Measurements from ENCODE around the gene NCOA5. TPM values are rescaled to one million over a fixed set of nuclear protein-coding genes. Genes with fewer than 3 reads are reported as not detected.

The NCOA5 gene
- total and polyA plus RNA-seq, 2 donors from 2014 or later, result 15.4 to 28.3 TPM

DNA sequence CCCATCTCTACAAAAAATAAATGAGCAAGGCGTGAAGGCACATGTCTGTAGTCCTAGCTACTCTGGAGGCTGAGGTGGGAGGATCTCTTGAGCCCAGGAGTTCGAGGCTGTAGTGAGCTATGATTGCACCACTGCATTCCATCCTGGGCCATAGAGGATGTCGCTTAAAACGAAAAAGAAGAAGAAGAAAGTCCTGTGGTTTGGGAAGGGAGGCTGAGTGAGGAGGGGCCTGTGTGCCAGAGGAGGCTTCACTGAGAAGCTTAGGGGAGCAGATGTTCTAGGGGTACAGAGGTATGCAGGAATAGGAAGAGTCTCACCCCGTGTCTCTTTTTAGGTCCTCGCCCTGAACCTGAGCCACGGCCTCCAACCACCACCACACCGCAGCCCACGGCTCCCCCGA is 76.8 kb downstream of the NCOA5 start:
- intact Hi-C loops (cut with DNase I), result no loop called here
- DNase-seq, result no peak
- H3K4me1 ChIP-seq (ENCODE audit: control insufficient read depth in 2 of 3, insufficient read depth in 2 of 3, low read depth in 1 of 3, low read length in 3 of 3), result no peaks in the 10 kb centered on the region
- no peaks in the 10 kb centered on the region for H3K36me3 ChIP-seq (ENCODE audit: control insufficient read depth in 2 of 3, insufficient read depth in 3 of 3, low read length in 3 of 3)
- H3K4me3 ChIP-seq (ENCODE audit: low read length in 3 of 3), result no peak overlapping the region
- H3K9ac ChIP-seq (ENCODE audit: low read length in 3 of 3), result no peak overlapping the region
- H3K27me3 ChIP-seq (ENCODE audit: control insufficient read depth, insufficient read depth, low read length), result peaks cover 49% of the 10 kb centered on the region
- H3K27ac ChIP-seq (ENCODE audit: low read depth in 2 of 2, low read length in 2 of 2), result no peak overlapping the region
- FAIRE-seq, result no peak
- TF ChIP-seq, protein P1, sequence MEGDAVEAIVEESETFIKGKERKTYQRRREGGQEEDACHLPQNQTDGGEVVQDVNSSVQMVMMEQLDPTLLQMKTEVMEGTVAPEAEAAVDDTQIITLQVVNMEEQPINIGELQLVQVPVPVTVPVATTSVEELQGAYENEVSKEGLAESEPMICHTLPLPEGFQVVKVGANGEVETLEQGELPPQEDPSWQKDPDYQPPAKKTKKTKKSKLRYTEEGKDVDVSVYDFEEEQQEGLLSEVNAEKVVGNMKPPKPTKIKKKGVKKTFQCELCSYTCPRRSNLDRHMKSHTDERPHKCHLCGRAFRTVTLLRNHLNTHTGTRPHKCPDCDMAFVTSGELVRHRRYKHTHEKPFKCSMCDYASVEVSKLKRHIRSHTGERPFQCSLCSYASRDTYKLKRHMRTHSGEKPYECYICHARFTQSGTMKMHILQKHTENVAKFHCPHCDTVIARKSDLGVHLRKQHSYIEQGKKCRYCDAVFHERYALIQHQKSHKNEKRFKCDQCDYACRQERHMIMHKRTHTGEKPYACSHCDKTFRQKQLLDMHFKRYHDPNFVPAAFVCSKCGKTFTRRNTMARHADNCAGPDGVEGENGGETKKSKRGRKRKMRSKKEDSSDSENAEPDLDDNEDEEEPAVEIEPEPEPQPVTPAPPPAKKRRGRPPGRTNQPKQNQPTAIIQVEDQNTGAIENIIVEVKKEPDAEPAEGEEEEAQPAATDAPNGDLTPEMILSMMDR (IDR thresholded peaks at IDR 0.05; ENCODE audit: borderline replicate concordance, extremely low read depth, insufficient read depth), result no peak
- no peaks in the 10 kb centered on the region for H3K9me3 ChIP-seq (ENCODE audit: control insufficient read depth in 2 of 3, insufficient read depth in 1 of 3, low read length in 3 of 3)

GRCh38 chr20:46011631-46012482 is 77.9 kb downstream of the NCOA5 start:
- Histone ChIP-seq H3K27ac (ENCODE audit: low read depth in 2 of 2, low read length in 2 of 2) (no peak overlapping the region), H3K4me1 (ENCODE audit: control insufficient read depth in 2 of 3, insufficient read depth in 2 of 3, low read depth in 1 of 3, low read length in 3 of 3) (no peaks in the 10 kb centered on the region), H3K9me3 (ENCODE audit: control insufficient read depth in 2 of 3, insufficient read depth in 1 of 3, low read length in 3 of 3) (no peaks in the 10 kb centered on the region), H3K4me3 (ENCODE audit: low read length in 3 of 3) (no peak overlapping the region), H3K9ac (ENCODE audit: low read length in 3 of 3) (no peak overlapping the region), H3K36me3 (ENCODE audit: control insufficient read depth in 2 of 3, insufficient read depth in 3 of 3, low read length in 3 of 3) (no peaks in the 10 kb centered on the region), H3K27me3 (ENCODE audit: control insufficient read depth, insufficient read depth, low read length) (peaks cover 49% of the 10 kb centered on the region)
- intact Hi-C loops (cut with DNase I), result no loop called here
- DNase-seq (peak in 4 of 5 donors; percentile 22 to 84 (median 46)), FAIRE-seq (no peak)
- TF ChIP-seq, protein P1 (IDR thresholded peaks at IDR 0.05; ENCODE audit: borderline replicate concordance, extremely low read depth, insufficient read depth), result no peak

Other genes starting within 250 kb of the NCOA5 start
- gene ACOT8, start 232.6 kb downstream of the NCOA5 start, total RNA-seq, result 22.1 TPM
- 71.0 TPM for gene ACOT8, start 232.6 kb downstream of the NCOA5 start, polyA plus RNA-seq (ENCODE audit: insufficient read depth, low read depth, low replicate concordance)
- gene ZSWIM3, start 232.3 kb downstream of the NCOA5 start, total RNA-seq, result 3.2 TPM
- 2.6 TPM for gene ZSWIM3, start 232.3 kb downstream of the NCOA5 start, polyA plus RNA-seq (ENCODE audit: insufficient read depth, low read depth, low replicate concordance)
- 13.1 TPM for gene ZSWIM1, start 208.7 kb downstream of the NCOA5 start, total RNA-seq
- 6.7 TPM for gene ZSWIM1, start 208.7 kb downstream of the NCOA5 start, polyA plus RNA-seq (ENCODE audit: insufficient read depth, low read depth, low replicate concordance)
- 6.7 TPM for gene SPATA25, start 202.3 kb downstream of the NCOA5 start, total RNA-seq
- 6.7 TPM for gene SPATA25, start 202.3 kb downstream of the NCOA5 start, polyA plus RNA-seq (ENCODE audit: insufficient read depth, low read depth, low replicate concordance)
- 27.5 TPM for gene NEURL2, start 198.8 kb downstream of the NCOA5 start, total RNA-seq
- 37.3 TPM for gene NEURL2, start 198.8 kb downstream of the NCOA5 start, polyA plus RNA-seq (ENCODE audit: insufficient read depth, low read depth, low replicate concordance)
- 180 TPM for gene CTSA, start 198.6 kb downstream of the NCOA5 start, total RNA-seq
- gene CTSA, start 198.6 kb downstream of the NCOA5 start, polyA plus RNA-seq (ENCODE audit: insufficient read depth, low read depth, low replicate concordance), result 408 TPM
- gene PLTP, start 177.8 kb downstream of the NCOA5 start, total RNA-seq, result 345 TPM
- 790 TPM for gene PLTP, start 177.8 kb downstream of the NCOA5 start, polyA plus RNA-seq (ENCODE audit: insufficient read depth, low read depth, low replicate concordance)
- gene PCIF1, start 155.3 kb downstream of the NCOA5 start, total RNA-seq, result 43.1 TPM
- gene PCIF1, start 155.3 kb downstream of the NCOA5 start, polyA plus RNA-seq (ENCODE audit: insufficient read depth, low read depth, low replicate concordance), result 27.4 TPM
- gene ZNF335, start 117.8 kb downstream of the NCOA5 start, total RNA-seq, result 22.3 TPM
- 5.7 TPM for gene ZNF335, start 117.8 kb downstream of the NCOA5 start, polyA plus RNA-seq (ENCODE audit: insufficient read depth, low read depth, low replicate concordance)
- 6.6 TPM for gene MMP9, start 81.1 kb downstream of the NCOA5 start, total RNA-seq
- gene MMP9, start 81.1 kb downstream of the NCOA5 start, polyA plus RNA-seq (ENCODE audit: insufficient read depth, low read depth, low replicate concordance), result not detected
- gene SLC12A5, start 60.7 kb downstream of the NCOA5 start, total RNA-seq, result 2.0 TPM
- gene SLC12A5, start 60.7 kb downstream of the NCOA5 start, polyA plus RNA-seq (ENCODE audit: insufficient read depth, low read depth, low replicate concordance), result 2.5 TPM
- 25.2 TPM for gene CD40, start 28.4 kb upstream of the NCOA5 start, total RNA-seq
- 15.7 TPM for gene CD40, start 28.4 kb upstream of the NCOA5 start, polyA plus RNA-seq (ENCODE audit: insufficient read depth, low read depth, low replicate concordance)
- 1.6 TPM for gene CDH22, start 218.5 kb upstream of the NCOA5 start, total RNA-seq
- gene CDH22, start 218.5 kb upstream of the NCOA5 start, polyA plus RNA-seq (ENCODE audit: insufficient read depth, low read depth, low replicate concordance), result 0.19 TPM

All from kidney (tissue), 14 donors.